Non-pigmented ciliary epithelial cell (primary cell): Measurements from ENCODE around the gene UPP1.

Experiments used
- DNase-seq: peaks from one replicate; pipeline ENCODE4 v3.0.0-alpha.2; 2010; ENCODE audit warnings: low read depth

The UPP1 gene

GRCh38 chr7:48085942-48086341 is 3.1 kb upstream of the UPP1 start:
- no peak for DNase-seq

- no peak for DNase-seq
These were observed 1.7 kb upstream of the UPP1 start for GRCh38 chr7:48087349-48087748.

GRCh38 chr7:48088559-48089045 is 463 bp upstream of the UPP1 start:
- DNase-seq = no peak

- no peak for DNase-seq
These were observed 1.2 kb downstream of the UPP1 start for GRCh38 chr7:48090095-48090805.

GRCh38 chr7:48091506-48092433 is 2.7 kb downstream of the UPP1 start:
- no peak for DNase-seq

GRCh38 chr7:48094861-48095293 is 5.8 kb downstream of the UPP1 start:
- no peak for DNase-seq

- DNase-seq = no peak
These were observed 7.2 kb downstream of the UPP1 start for GRCh38 chr7:48096273-48096672.

- no peak for DNase-seq
These were observed 8.6 kb downstream of the UPP1 start for GRCh38 chr7:48097521-48098231.

- DNase-seq = no peak
These were observed 9.8 kb downstream of the UPP1 start for GRCh38 chr7:48098846-48099245.

- no peak for DNase-seq
These were observed 10.7 kb downstream of the UPP1 start for GRCh38 chr7:48099781-48100180.

- DNase-seq = no peak
These were observed 12.3 kb downstream of the UPP1 start for GRCh38 chr7:48101352-48101751.

- no peak for DNase-seq
These were observed 12.9 kb downstream of the UPP1 start for GRCh38 chr7:48101968-48102367.

- no peak for DNase-seq
These were observed 13.5 kb downstream of the UPP1 start for GRCh38 chr7:48102530-48102929.

- no peak for DNase-seq
These were observed 16.0 kb downstream of the UPP1 start for GRCh38 chr7:48105045-48105444.

- no peak for DNase-seq
These were observed 18.0 kb downstream of the UPP1 start for GRCh38 chr7:48106906-48107659.

- DNase-seq = no peak
These were observed 18.9 kb downstream of the UPP1 start for GRCh38 chr7:48107926-48108472.

- no peak for DNase-seq
These were observed 20.1 kb downstream of the UPP1 start for GRCh38 chr7:48108959-48109847.

GRCh38 chr7:48109848-48110663 is 21.0 kb downstream of the UPP1 start:
- no peak for DNase-seq

- no peak for DNase-seq
These were observed 21.8 kb downstream of the UPP1 start for GRCh38 chr7:48110868-48111267.
